DND-41 (cell line): ENCODE results near the gene ABRACL.

Source experiments
- ATAC-seq: fragments of 200-7000 bp; cut with Tn5 transposase; 3 replicates; pipeline ENCODE4 v1.9.1; 2021; ENCODE audit warnings: low read depth; ENCODE audit not compliant: insufficient read depth
- DNase-seq: peaks from one replicate; pipeline ENCODE4 v3.0.0-alpha.2; 2020
- H2AFZ ChIP-seq: 2 replicates; pipeline ENCODE4 v1.6.0; 2012; ENCODE audit warnings: low read depth, low read length
- H3K27ac ChIP-seq: 2 replicates; pipeline ENCODE4 v1.5.1; 2012; ENCODE audit warnings: low read length, inconsistent platforms
- H3K27me3 ChIP-seq: fragments of 200-600 bp; sonication (generic); 2 replicates; pipeline ENCODE4 v1.6.0; 2012; ENCODE audit warnings: low read length, mild to moderate bottlenecking, inconsistent platforms; ENCODE audit not compliant: insufficient read depth, poor library complexity
- H3K36me3 ChIP-seq: 2 replicates; pipeline ENCODE4 v1.5.1; 2012; ENCODE audit warnings: low read length, inconsistent platforms; ENCODE audit not compliant: insufficient read depth
- H3K4me1 ChIP-seq: 2 replicates; pipeline ENCODE4 v1.5.1; 2012; ENCODE audit warnings: mild to moderate bottlenecking, low read length; ENCODE audit not compliant: insufficient read depth
- H3K4me2 ChIP-seq: 2 replicates; pipeline ENCODE4 v1.6.0; 2012; ENCODE audit warnings: mild to moderate bottlenecking, moderate library complexity, low read length, inconsistent platforms; ENCODE audit not compliant: insufficient read depth
- H3K4me3 ChIP-seq, 2 experiments: fragments of 200-600 bp in 1 of 2; shearing (Covaris generic) in 1 of 2; 2 replicates each; pipeline ENCODE4 v1.5.1; 2012 to 2016; ENCODE audit warnings: inconsistent platforms in 2 of 2, low read length in 2 of 2, mild to moderate bottlenecking in 2 of 2, low read depth in 1 of 2, moderate library complexity in 1 of 2
- H3K79me2 ChIP-seq: 2 replicates; pipeline ENCODE4 v1.6.0; 2012; ENCODE audit warnings: low read length, inconsistent platforms; ENCODE audit not compliant: insufficient read depth
- H3K9ac ChIP-seq: 2 replicates; pipeline ENCODE4 v1.6.0; 2012; ENCODE audit warnings: low read depth, mild to moderate bottlenecking, inconsistent platforms, low read length, moderate library complexity
- H3K9me3 ChIP-seq: 2 replicates; pipeline ENCODE4 v1.5.1; 2012; ENCODE audit warnings: low read length, moderate library complexity, mild to moderate bottlenecking, inconsistent platforms; ENCODE audit not compliant: insufficient read depth, severe bottlenecking
- H4K20me1 ChIP-seq: 2 replicates; pipeline ENCODE4 v1.6.0; 2012; ENCODE audit warnings: low read length; ENCODE audit not compliant: insufficient read depth
- EZH2 ChIP-seq: IDR thresholded peaks from 3 replicates; pipeline ENCODE4 v1.6.1; 2012; ENCODE audit warnings: borderline replicate concordance, low read depth, mild to moderate bottlenecking, moderate library complexity, low read length, inconsistent platforms; ENCODE audit not compliant: severe bottlenecking
- TF ChIP-seq, protein P1 (sequence below): IDR thresholded peaks from 2 replicates; pipeline ENCODE4 v1.5.1; 2012; ENCODE audit warnings: borderline replicate concordance, low read length, moderate library complexity, mild to moderate bottlenecking; ENCODE audit not compliant: poor library complexity, severe bottlenecking; ENCODE audit errors: extremely low read depth

The ABRACL gene

DNA sequence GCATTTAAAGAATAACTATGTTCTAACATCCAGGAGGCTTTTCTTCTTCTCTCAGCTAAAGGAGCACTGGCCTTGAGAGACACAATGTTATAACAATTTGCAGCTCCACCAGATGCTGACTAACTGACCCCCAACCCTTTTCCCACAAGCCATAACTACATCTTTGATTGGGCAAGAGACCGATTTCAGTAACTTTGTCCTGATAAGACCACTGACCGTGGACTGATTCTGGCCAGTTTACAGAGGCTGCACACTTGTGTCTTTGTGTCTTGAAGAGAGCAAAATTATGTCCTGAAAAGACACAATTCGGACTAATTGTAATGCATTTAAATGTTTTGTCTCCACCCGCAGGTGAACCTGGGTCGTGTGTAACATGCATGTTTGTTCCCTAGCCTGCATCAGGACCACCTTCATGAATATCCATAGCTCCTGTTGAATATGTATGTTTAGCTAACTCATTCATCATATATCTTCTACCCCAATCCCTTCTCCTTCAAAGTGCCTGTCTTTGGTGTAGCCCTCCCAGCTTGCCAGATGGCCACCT lies 22.3 kb downstream of the ABRACL start:
- Histone ChIP-seq H4K20me1 (no peaks in the 10 kb centered on the region), H3K9me3 (no peaks in the 10 kb centered on the region), H3K4me2 (no peak overlapping the region), H3K36me3 (no peaks in the 10 kb centered on the region), H3K27ac (no peak overlapping the region), H2AFZ (no peak overlapping the region), H3K79me2 (no peaks in the 10 kb centered on the region), H3K4me3 (no peak overlapping the region), H3K4me1 (no peaks in the 10 kb centered on the region), H3K9ac (no peak overlapping the region), H3K27me3 (peaks cover 5% of the 10 kb centered on the region)
- ATAC-seq = no peak
- DNase-seq = no peak
- TF ChIP-seq EZH2 = no peak
- TF ChIP-seq, protein P1, sequence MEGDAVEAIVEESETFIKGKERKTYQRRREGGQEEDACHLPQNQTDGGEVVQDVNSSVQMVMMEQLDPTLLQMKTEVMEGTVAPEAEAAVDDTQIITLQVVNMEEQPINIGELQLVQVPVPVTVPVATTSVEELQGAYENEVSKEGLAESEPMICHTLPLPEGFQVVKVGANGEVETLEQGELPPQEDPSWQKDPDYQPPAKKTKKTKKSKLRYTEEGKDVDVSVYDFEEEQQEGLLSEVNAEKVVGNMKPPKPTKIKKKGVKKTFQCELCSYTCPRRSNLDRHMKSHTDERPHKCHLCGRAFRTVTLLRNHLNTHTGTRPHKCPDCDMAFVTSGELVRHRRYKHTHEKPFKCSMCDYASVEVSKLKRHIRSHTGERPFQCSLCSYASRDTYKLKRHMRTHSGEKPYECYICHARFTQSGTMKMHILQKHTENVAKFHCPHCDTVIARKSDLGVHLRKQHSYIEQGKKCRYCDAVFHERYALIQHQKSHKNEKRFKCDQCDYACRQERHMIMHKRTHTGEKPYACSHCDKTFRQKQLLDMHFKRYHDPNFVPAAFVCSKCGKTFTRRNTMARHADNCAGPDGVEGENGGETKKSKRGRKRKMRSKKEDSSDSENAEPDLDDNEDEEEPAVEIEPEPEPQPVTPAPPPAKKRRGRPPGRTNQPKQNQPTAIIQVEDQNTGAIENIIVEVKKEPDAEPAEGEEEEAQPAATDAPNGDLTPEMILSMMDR = peak; percentile 36

DNA sequence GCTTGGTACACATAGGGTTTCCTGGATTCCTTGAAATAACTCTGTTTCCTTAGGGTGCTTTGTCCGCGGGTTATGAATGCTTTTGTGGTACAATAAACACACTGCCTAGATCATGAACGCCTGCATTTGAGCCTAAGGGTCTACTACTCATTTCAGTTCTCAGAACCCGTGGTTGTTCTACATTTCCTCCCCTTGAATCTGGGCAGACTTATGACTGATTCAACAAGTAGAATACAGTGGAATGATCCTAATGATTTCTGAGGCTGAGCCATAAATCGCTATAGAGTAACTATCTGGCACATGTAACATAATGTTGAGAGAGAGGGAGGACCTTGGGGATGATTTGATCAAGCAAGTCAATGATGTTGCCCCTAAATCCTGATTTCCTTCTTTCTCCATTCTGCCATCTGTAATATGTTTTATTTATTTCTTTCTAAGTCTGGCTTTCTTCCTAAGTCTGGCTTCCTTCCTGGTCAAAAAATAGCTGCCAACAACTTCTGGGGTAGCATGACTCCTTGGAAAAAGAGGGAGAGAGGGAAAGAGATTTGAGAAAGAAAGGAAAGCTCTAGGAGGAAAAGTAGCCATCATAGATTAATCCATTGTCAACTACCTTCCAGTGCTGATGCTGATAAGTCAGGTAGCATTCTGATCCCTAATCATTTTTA lies 23.0 kb downstream of the ABRACL start:
- Histone ChIP-seq H4K20me1 (no peaks in the 10 kb centered on the region), H3K4me3 (no peak overlapping the region), H3K79me2 (no peaks in the 10 kb centered on the region), H3K36me3 (no peaks in the 10 kb centered on the region), H2AFZ (no peak overlapping the region), H3K9ac (no peak overlapping the region), H3K27me3 (peaks cover 5% of the 10 kb centered on the region), H3K9me3 (no peaks in the 10 kb centered on the region), H3K4me1 (no peaks in the 10 kb centered on the region), H3K27ac (no peak overlapping the region), H3K4me2 (no peak overlapping the region)
- no peak for ATAC-seq
- DNase-seq = no peak
- TF ChIP-seq, protein P1 = no peak
- no peak for TF ChIP-seq EZH2

DNA sequence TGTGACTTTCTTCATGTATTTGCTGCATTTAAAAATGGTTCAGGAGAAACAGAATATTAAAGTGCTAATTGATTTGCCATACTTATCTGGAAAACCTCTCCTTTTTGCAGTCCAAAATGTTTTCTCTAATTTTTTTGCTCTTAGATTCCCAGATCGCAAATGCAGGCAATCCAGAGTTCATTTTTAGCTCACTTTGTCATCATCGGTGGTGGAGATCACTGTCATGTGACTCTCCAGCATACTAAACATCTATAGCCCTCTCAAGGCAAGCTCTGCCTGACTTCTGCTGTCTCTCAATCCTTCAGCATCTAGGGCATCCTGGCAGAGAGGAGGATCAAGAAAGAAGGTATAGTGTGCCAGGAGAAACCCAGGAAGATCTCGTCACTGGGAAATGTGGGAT lies 24.8 kb downstream of the ABRACL start:
- Histone ChIP-seq H3K4me3 (no peak overlapping the region), H3K9ac (no peak overlapping the region), H3K4me2 (no peak overlapping the region), H4K20me1 (no peaks in the 10 kb centered on the region), H3K27ac (no peak overlapping the region), H2AFZ (no peak overlapping the region), H3K9me3 (no peaks in the 10 kb centered on the region), H3K27me3 (peaks cover 5% of the 10 kb centered on the region), H3K79me2 (no peaks in the 10 kb centered on the region), H3K4me1 (no peaks in the 10 kb centered on the region), H3K36me3 (no peaks in the 10 kb centered on the region)
- DNase-seq (no peak), ATAC-seq (no peak)
- TF ChIP-seq, protein P1 = no peak

DNA sequence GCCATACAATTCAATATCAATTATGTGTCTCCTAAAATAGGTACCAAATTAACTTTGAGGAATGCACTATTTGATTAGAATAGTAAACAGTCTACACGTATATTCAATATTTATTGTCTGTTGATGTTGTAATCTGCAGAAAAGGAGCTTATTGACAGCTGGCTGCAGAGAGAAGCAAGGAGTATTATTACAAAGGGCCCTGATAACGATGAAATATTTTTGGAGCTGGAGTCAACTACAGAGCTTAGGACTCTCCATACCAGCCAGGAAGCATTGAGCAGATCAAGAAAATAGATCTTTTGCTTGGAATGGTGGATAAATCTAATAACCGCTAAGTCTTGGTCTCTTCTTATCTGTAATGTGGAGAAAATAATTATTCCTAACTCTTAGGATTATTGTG lies 25.5 kb downstream of the ABRACL start:
- Histone ChIP-seq H3K4me2 (no peak overlapping the region), H3K36me3 (no peaks in the 10 kb centered on the region), H3K27me3 (peaks cover 5% of the 10 kb centered on the region), H4K20me1 (no peaks in the 10 kb centered on the region), H3K9me3 (no peaks in the 10 kb centered on the region), H2AFZ (no peak overlapping the region), H3K4me3 (no peak overlapping the region), H3K9ac (no peak overlapping the region), H3K27ac (no peak overlapping the region), H3K4me1 (no peaks in the 10 kb centered on the region), H3K79me2 (no peaks in the 10 kb centered on the region)
- DNase-seq (no peak), ATAC-seq (no peak)
- TF ChIP-seq, protein P1 = no peak
- no peak for TF ChIP-seq EZH2
